H1 (cell line): ENCODE results near the gene MVK. TPM values are rescaled to one million over a fixed set of nuclear protein-coding genes. Genes with fewer than 3 reads are reported as not detected.

Source experiments
- CTCF ChIA-PET: fragments of 300-600 bp; sonication (Branson Sonifier 250); formaldehyde crosslinking; loops from one replicate; lab custom pipeline; 2021; ENCODE audit not compliant: partially characterized antibody; lab: Charles Lee
- POLR2A ChIA-PET: fragments of 300-600 bp; sonication (Branson Sonifier 250); formaldehyde crosslinking; loops from one replicate; lab custom pipeline; 2021; ENCODE audit warnings: inconsistent platforms; ENCODE audit not compliant: partially characterized antibody; lab: Charles Lee
- DNase-seq, 2 experiments: peaks; one replicate each; pipeline versions ENCODE4 v3.0.0 to v3.0.0-alpha.2; 2010 to 2022; ENCODE audit warnings: low spot score in 2 of 2, low read depth in 1 of 2, mixed read lengths in 1 of 2
- FAIRE-seq: peaks from 2 replicates; lab custom pipeline; 2011; peaks lifted over from hg19 to GRCh38; lab: Jason Lieb, UNC
- H2AFZ ChIP-seq: 2 replicates; pipeline ENCODE4 v1.8.1; 2012; ENCODE audit warnings: low read length, inconsistent platforms
- H2AK5ac ChIP-seq: 2 replicates; pipeline ENCODE4 v1.6.1; 2013; ENCODE audit warnings: low read depth, low read length
- H2BK120ac ChIP-seq: replicated peaks from 2 replicates; pipeline ENCODE3; 2013; ENCODE audit warnings: low read depth, low read length, inconsistent platforms
- H2BK12ac ChIP-seq: 2 replicates; pipeline ENCODE4 v1.6.1; 2013; ENCODE audit warnings: low read depth, low read length
- H2BK15ac ChIP-seq: 2 replicates; pipeline ENCODE4 v1.6.1; 2013; ENCODE audit warnings: low read length
- H2BK20ac ChIP-seq: 2 replicates; pipeline ENCODE4 v1.6.1; 2013; ENCODE audit warnings: low read length
- H2BK5ac ChIP-seq: 2 replicates; pipeline ENCODE4 v1.6.1; 2013; ENCODE audit warnings: low read depth, low read length
- H3K14ac ChIP-seq: 2 replicates; pipeline ENCODE4 v1.6.1; 2013; ENCODE audit warnings: inconsistent platforms; ENCODE audit not compliant: insufficient read length
- H3K18ac ChIP-seq: 2 replicates; pipeline ENCODE4 v1.6.1; 2013; ENCODE audit warnings: low read length; ENCODE audit errors: extremely low read depth
- H3K23ac ChIP-seq: 2 replicates; pipeline ENCODE4 v1.6.1; 2013; ENCODE audit warnings: inconsistent platforms; ENCODE audit not compliant: insufficient read length
- H3K23me2 ChIP-seq: 2 replicates; pipeline ENCODE4 v1.6.1; 2013; ENCODE audit warnings: low read depth, low read length
- H3K27ac ChIP-seq: 2 replicates; pipeline ENCODE4 v1.6.1; 2011; ENCODE audit warnings: low read depth, low read length, inconsistent platforms
- H3K27me3 ChIP-seq, 4 experiments: replicated peaks in 1 of 4; 1 replicate in 1 of 4; 2 replicates in 3 of 4; pipeline versions ENCODE4 v1.6.1 to v1.8.1; 2011 to 2013; ENCODE audit warnings: low read length in 3 of 4, mild to moderate bottlenecking in 3 of 4, inconsistent platforms in 2 of 4, mixed read lengths in 2 of 4, moderate library complexity in 1 of 4; ENCODE audit not compliant: control insufficient read depth in 3 of 4, insufficient read depth in 3 of 4; ENCODE audit errors: extremely low read depth in 1 of 4
- H3K36me3 ChIP-seq, 4 experiments: 2 replicates each; pipeline versions ENCODE4 v1.6.1 to v1.8.1; 2011 to 2013; ENCODE audit warnings: mild to moderate bottlenecking in 4 of 4, low read length in 3 of 4, moderate library complexity in 2 of 4, control low read depth in 1 of 4, inconsistent platforms in 1 of 4; ENCODE audit not compliant: insufficient read depth in 4 of 4, control insufficient read depth in 2 of 4
- H3K4ac ChIP-seq: replicated peaks from 2 replicates; pipeline ENCODE3; 2013; ENCODE audit warnings: low read length, low read depth, mixed read lengths, inconsistent platforms; ENCODE audit not compliant: insufficient read length
- H3K4me1 ChIP-seq, 4 experiments: replicated peaks in 1 of 4; 1 replicate in 1 of 4; 2 replicates in 3 of 4; pipeline versions ENCODE4 v1.6.1 to v1.8.1; 2011 to 2013; ENCODE audit warnings: low read length in 3 of 4, inconsistent platforms in 2 of 4, mixed read lengths in 1 of 4; ENCODE audit not compliant: insufficient read depth in 4 of 4, control insufficient read depth in 3 of 4
- H3K4me2 ChIP-seq, 2 experiments: 2 replicates each; pipeline versions ENCODE4 v1.6.1 to v1.8.1; 2011 to 2013; ENCODE audit warnings: low read depth in 2 of 2, low read length in 2 of 2, control low read depth in 1 of 2, inconsistent platforms in 1 of 2, mild to moderate bottlenecking in 1 of 2; ENCODE audit not compliant: insufficient read depth in 1 of 2
- H3K4me3 ChIP-seq, 4 experiments: fragments of 200-600, 300-600 bp in 1 of 4; sonication (generic), shearing (Covaris generic), sonication (Bioruptor Twin) in 1 of 4; 2 replicates each; pipeline versions ENCODE4 v1.5.1 to v1.8.1; 2011 to 2016; ENCODE audit warnings: low read length in 4 of 4, low read depth in 3 of 4, control low read depth in 2 of 4, inconsistent platforms in 2 of 4, mild to moderate bottlenecking in 2 of 4, mixed read lengths in 1 of 4, moderate library complexity in 1 of 4; ENCODE audit not compliant: insufficient read depth in 2 of 4; ENCODE audit errors: extremely low read depth in 1 of 4
- H3K56ac ChIP-seq: replicated peaks from 2 replicates; pipeline ENCODE3; 2013; ENCODE audit warnings: low read depth, mild to moderate bottlenecking, mixed read lengths, low read length, inconsistent platforms; ENCODE audit not compliant: insufficient read length
- H3K79me1 ChIP-seq: 2 replicates; pipeline ENCODE4 v1.6.1; 2013; ENCODE audit warnings: low read depth, low read length, control low read depth
- H3K79me2 ChIP-seq, 2 experiments: 2 replicates each; pipeline versions ENCODE4 v1.6.1 to v1.8.1; 2012 to 2013; ENCODE audit warnings: low read length in 2 of 2, mild to moderate bottlenecking in 2 of 2, inconsistent platforms in 1 of 2; ENCODE audit not compliant: insufficient read depth in 2 of 2, control insufficient read depth in 1 of 2
- H3K9ac ChIP-seq, 4 experiments: replicated peaks in 1 of 4; 1 replicate in 1 of 4; 2 replicates in 3 of 4; pipeline versions ENCODE4 v1.6.1 to v1.8.1; 2011 to 2013; ENCODE audit warnings: low read depth in 3 of 4, low read length in 3 of 4, control low read depth in 2 of 4, mild to moderate bottlenecking in 2 of 4, moderate library complexity in 2 of 4, inconsistent platforms in 1 of 4; ENCODE audit errors: extremely low read depth in 1 of 4
- H3K9me3 ChIP-seq, 2 experiments: 2 replicates each; pipeline versions ENCODE4 v1.6.1 to v1.8.1; 2012 to 2013; ENCODE audit warnings: mild to moderate bottlenecking in 2 of 2, moderate library complexity in 2 of 2, control low read depth in 1 of 2, inconsistent platforms in 1 of 2, low read depth in 1 of 2, low read length in 1 of 2, mixed read lengths in 1 of 2; ENCODE audit not compliant: insufficient read depth in 2 of 2
- H4K20me1 ChIP-seq, 2 experiments: replicated peaks in 1 of 2; 2 replicates each; pipeline versions ENCODE3 to v1.8.1; 2011 to 2013; ENCODE audit warnings: inconsistent platforms in 2 of 2, low read length in 2 of 2, mild to moderate bottlenecking in 1 of 2; ENCODE audit not compliant: insufficient read depth in 2 of 2, control insufficient read depth in 1 of 2
- H4K5ac ChIP-seq: 2 replicates; pipeline ENCODE4 v1.6.1; 2013; ENCODE audit warnings: low read length, low read depth, mixed read lengths, inconsistent platforms; ENCODE audit not compliant: insufficient read length
- H4K8ac ChIP-seq: 2 replicates; pipeline ENCODE4 v1.8.0; 2013; ENCODE audit warnings: mild to moderate bottlenecking, moderate library complexity, low read length, inconsistent platforms; ENCODE audit not compliant: insufficient read depth; ENCODE audit errors: extremely low read depth
- H4K91ac ChIP-seq: replicated peaks from 2 replicates; pipeline ENCODE3; 2013; ENCODE audit warnings: low read length, mixed read lengths, inconsistent platforms; ENCODE audit not compliant: insufficient read length
- CEBPB ChIP-seq: IDR thresholded peaks from 2 replicates; pipeline ENCODE4 v1.6.1; 2012; ENCODE audit warnings: low read depth, low read length
- EGR1 ChIP-seq: IDR thresholded peaks from 2 replicates; pipeline ENCODE4 v1.6.1; 2011; ENCODE audit warnings: low read depth, low read length, borderline replicate concordance
- GABPA ChIP-seq: IDR thresholded peaks from 2 replicates; pipeline ENCODE4 v1.6.1; 2011; ENCODE audit warnings: mild to moderate bottlenecking, low read length, moderate library complexity, borderline replicate concordance; ENCODE audit not compliant: insufficient read depth
- HDAC2 ChIP-seq, 2 experiments: fragments of 300-600 bp in 1 of 2; sonication (generic) in 1 of 2; IDR thresholded peaks; 2 replicates each; pipeline ENCODE4 v1.6.1; 2011 to 2012; ENCODE audit warnings: low read depth in 2 of 2, low read length in 2 of 2, mild to moderate bottlenecking in 2 of 2, moderate library complexity in 2 of 2, borderline replicate concordance in 1 of 2, inconsistent platforms in 1 of 2
- SUZ12 ChIP-seq: fragments of 200-600 bp; sonication (generic); IDR thresholded peaks from 2 replicates; pipeline ENCODE4 v1.6.1; 2012; ENCODE audit warnings: mild to moderate bottlenecking, inconsistent platforms, low read length, moderate library complexity, mixed read lengths
- TAF7 ChIP-seq: optimal IDR thresholded peaks from 2 replicates; pipeline ENCODE3; 2011; ENCODE audit warnings: low read depth, mild to moderate bottlenecking, inconsistent platforms, low read length, moderate library complexity, borderline replicate concordance
- TBP ChIP-seq: IDR thresholded peaks from 2 replicates; pipeline ENCODE4 v1.6.1; 2011; ENCODE audit warnings: low read depth, low read length, improper control_type of control experiment
- WGBS, 2 experiments: shearing (Covaris generic) in 1 of 2; methylation state at CpG; one replicate each; pipeline versions ENCODE4 v1.1.6 to v1.1.7; 2013 to 2015; ENCODE audit warnings: low lambda C conversion rate in 2 of 2, mixed read lengths in 2 of 2, inconsistent platforms in 1 of 2, low coverage in 1 of 2, missing lambda C conversion rate in 1 of 2; ENCODE audit not compliant: insufficient replicate concordance in 2 of 2, insufficient coverage in 1 of 2, insufficient read length in 1 of 2; ENCODE audit errors: extremely low coverage in 1 of 2, missing lambda C conversion rate in 1 of 2; 5-methylcytosine and 5-hydroxymethylcytosine counted together
- polyA plus RNA-seq, 7 experiments: library from polyadenylated mRNA; depleted of rRNA in 3 of 7; stranded (reverse) in 5 of 7; unstranded in 2 of 7; fragments of >200 nt in 5 of 7; fragments of 200-250 nt in 2 of 7; gene quantifications; 1 replicate in 5 of 7; 2 replicates in 1 of 7; 4 replicates in 1 of 7; pipeline versions ENCODE4 v1.2.1 to v1.2.3, GENCODE V29; 2011 to 2013; ENCODE audit warnings: missing spikeins in 2 of 7, mixed read lengths in 2 of 7
- total RNA-seq: library from RNA; stranded (reverse); fragmentation: NEBNext Ultra II Directional; extraction: Animal tissue kit (Norgen Biotek cat#: 25700); gene quantifications from 2 replicates; pipeline ENCODE4 v1.2.1, GENCODE V29; 2021

MVK gene
- total and polyA plus RNA-seq, 2 of the 8 experiments (the other 6 are each of a cell fraction or from before 2014, with no cell fraction given) = 15.7 to 20.9 TPM

DNA sequence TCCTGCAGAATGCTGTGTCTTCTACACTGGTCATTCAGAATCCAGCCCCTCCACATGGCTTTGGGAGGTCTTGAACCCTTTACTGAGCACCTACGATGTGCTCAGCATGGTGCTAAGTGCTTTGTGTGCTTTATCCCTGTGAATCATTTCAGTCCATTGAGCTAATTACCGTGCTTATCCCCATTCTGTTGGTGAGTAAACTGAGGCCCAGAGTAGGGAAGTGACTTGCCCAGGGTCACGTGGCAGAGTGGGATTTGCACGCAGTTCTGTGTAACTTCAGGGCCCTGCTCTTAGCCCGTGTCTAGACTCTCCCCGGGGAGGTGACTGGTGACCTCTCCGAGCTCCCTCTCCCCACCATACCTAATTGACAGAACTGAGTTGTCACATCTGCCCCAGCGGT, 27.4 kb downstream of the MVK start:
- H3K9ac ChIP-seq = no peak overlapping the region
- DNase-seq (no peak), FAIRE-seq (no peak)
- no peak overlapping the region for H2BK20ac ChIP-seq
- POLR2A ChIA-PET = no interaction called here
- no peak overlapping the region for H3K23ac ChIP-seq
- CTCF ChIA-PET = interaction anchor here (1.5 to 11.3 kb wide), 5 partner anchors 13 to 173 kb away, joined by 3 to 163 read pairs (median 42); no protein-coding TSS in a partner anchor
- H3K18ac ChIP-seq = no peak overlapping the region
- peak overlapping the region; percentile 42; the same call in 1 of the 2 replicates for H4K8ac ChIP-seq
- no peaks in the 10 kb centered on the region for H3K79me1 ChIP-seq
- H2AK5ac ChIP-seq = no peak overlapping the region
- no peak overlapping the region for H4K91ac ChIP-seq
- no peak overlapping the region for H3K4me3 ChIP-seq
- H3K36me3 ChIP-seq = peaks cover 0 to 6% (median 0%) of the 10 kb centered on the region in 4 experiments; a peak in 1 of 8 replicates
- no peak overlapping the region for H3K4ac ChIP-seq
- H2BK15ac ChIP-seq = no peak overlapping the region
- H2BK120ac ChIP-seq = no peak overlapping the region
- H3K4me2 ChIP-seq = no peak overlapping the region
- 87% methylated on average over 8 of the region's 8 CpGs; no CpG with 5 or more reads in 1 of the 2 experiments for WGBS, 2 experiments
- H2AFZ ChIP-seq = no peak overlapping the region
- no peaks in the 10 kb centered on the region for H3K23me2 ChIP-seq
- H3K27ac ChIP-seq = no peak overlapping the region; the same call in 1 of the 2 replicates
- no peaks in the 10 kb centered on the region for H3K79me2 ChIP-seq
- no peak overlapping the region for H2BK5ac ChIP-seq
- H3K27me3 ChIP-seq = no peaks in the 10 kb centered on the region
- H3K14ac ChIP-seq = no peak overlapping the region
- no peak overlapping the region for H2BK12ac ChIP-seq
- no peak overlapping the region for H4K5ac ChIP-seq
- peaks cover 0 to 7% (median 2%) of the 10 kb centered on the region in 4 experiments; a peak in 4 of 7 replicates for H3K4me1 ChIP-seq
- H3K56ac ChIP-seq = no peak overlapping the region
- H4K20me1 ChIP-seq = peaks cover 0 to 4% of the 10 kb centered on the region in 2 experiments
- H3K9me3 ChIP-seq = no peaks in the 10 kb centered on the region
- no peak for TF ChIP-seq SUZ12
- no peak for TF ChIP-seq TAF7
- TF ChIP-seq GABPA = no peak
- TF ChIP-seq CEBPB = no peak
- no peak for TF ChIP-seq EGR1
- no peak for TF ChIP-seq TBP
- no peak for TF ChIP-seq HDAC2 (IDR thresholded peaks at IDR 0.05; ENCODE audit: borderline replicate concordance in 1 of 2, low read depth in 2 of 2, low read length in 2 of 2)
